Lung (tissue), 12 donors: Measurements from ENCODE around the gene KRT24. TPM values are rescaled to one million over a fixed set of nuclear protein-coding genes. Genes with fewer than 3 reads are reported as not detected.

Experiments used
- ATAC-seq: fragments of 200-7000 bp; cut with Tn5 transposase; one replicate; pipeline ENCODE4 v1.9.1; 2020; ENCODE audit warnings: moderate number of reproducible peaks; ENCODE audit not compliant: insufficient read depth, low FRiP score
- DNase-seq, 3 donors: peaks; one replicate each; pipeline ENCODE4 v3.0.0-alpha.2; 2013 to 2017
- H3K27ac ChIP-seq, 2 donors: one replicate each; pipeline ENCODE4 v1.5.1; 2013; ENCODE audit warnings: mild to moderate bottlenecking in 2 of 2, moderate library complexity in 2 of 2, control low read depth in 1 of 2, inconsistent platforms in 1 of 2, low read depth in 1 of 2, low read length in 1 of 2
- H3K27me3 ChIP-seq, 3 donors: one replicate each; pipeline ENCODE4 v1.5.1; 2013; ENCODE audit warnings: low read length in 2 of 3; ENCODE audit not compliant: control insufficient read depth in 3 of 3, insufficient read depth in 3 of 3
- H3K36me3 ChIP-seq, 4 donors: one replicate each; pipeline ENCODE4 v1.5.1; 2013; ENCODE audit warnings: low read length in 4 of 4, mild to moderate bottlenecking in 1 of 4, moderate library complexity in 1 of 4; ENCODE audit not compliant: control insufficient read depth in 4 of 4, insufficient read depth in 4 of 4
- H3K4me1 ChIP-seq, 5 donors: one replicate each; pipeline ENCODE4 v1.5.1; 2013; ENCODE audit warnings: low read length in 5 of 5, mild to moderate bottlenecking in 2 of 5, moderate library complexity in 1 of 5; ENCODE audit not compliant: control insufficient read depth in 5 of 5, insufficient read depth in 5 of 5
- H3K4me3 ChIP-seq: one replicate; pipeline ENCODE4 v1.5.1; 2013; ENCODE audit warnings: mild to moderate bottlenecking, control low read depth, moderate library complexity
- H3K9ac ChIP-seq, 2 donors: one replicate each; pipeline ENCODE4 v1.5.1; 2013; ENCODE audit warnings: low read length in 2 of 2, control low read depth in 1 of 2; ENCODE audit not compliant: insufficient read depth in 1 of 2
- H3K9me3 ChIP-seq, 4 donors: one replicate each; pipeline ENCODE4 v1.5.1; 2013; ENCODE audit warnings: low read length in 3 of 4, mild to moderate bottlenecking in 1 of 4, moderate library complexity in 1 of 4; ENCODE audit not compliant: control insufficient read depth in 4 of 4, insufficient read depth in 3 of 4
- WGBS, 2 donors: extraction: QIAGEN DNeasy Blood & Tissue Kit; methylation state at CpG; one replicate each; pipeline ENCODE4 v1.1.7; 2013; 5-methylcytosine and 5-hydroxymethylcytosine counted together
- polyA plus RNA-seq, 2 donors: library from polyadenylated mRNA; stranded (reverse); fragments of 200-250 nt; gene quantifications; one replicate each; pipeline ENCODE4 v1.2.1, GENCODE V29; 2013
- total RNA-seq, 2 donors: library from RNA; depleted of rRNA in 1 of 2; stranded (reverse); fragments of >200 nt in 1 of 2; gene quantifications; one replicate each; pipeline ENCODE4 v1.2.1, GENCODE V29; 2014 to 2021
- TF ChIP-seq, protein P1 (sequence below): IDR thresholded peaks from 2 replicates; pipeline ENCODE4 v1.5.1; 2012; ENCODE audit warnings: mild to moderate bottlenecking; ENCODE audit errors: control extremely low read depth, extremely low read depth
- donor health status: control.
- donor health status: control.
- donor health status: Bipolar disorder and iron deficiency.
- donor health status: healthy.
- donor health status: DM: yes; HTN: yes; CAD: no.

The KRT24 gene
- total and polyA plus RNA-seq, 4 donors = 0.05 to 0.08 TPM; not detected in 2

DNA sequence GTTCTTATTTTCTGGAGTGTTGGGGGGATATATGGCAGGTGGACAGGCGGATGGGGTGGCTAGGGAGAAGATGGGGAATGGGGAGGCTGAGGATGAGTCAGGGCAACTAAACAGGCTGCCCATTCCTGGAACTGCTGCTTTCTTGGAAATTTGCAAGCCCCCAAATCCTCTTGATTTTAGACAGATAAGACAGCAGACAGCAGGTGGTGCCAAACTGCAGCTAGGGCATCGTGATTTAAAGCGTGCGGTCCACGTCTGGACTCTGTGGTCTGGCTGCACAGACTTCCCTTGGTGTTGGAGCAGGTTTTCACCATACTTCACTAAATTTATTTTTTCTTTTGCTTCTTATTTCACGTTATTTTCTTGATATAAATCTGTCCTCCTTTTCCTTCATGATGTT, 10.9 kb upstream of the KRT24 start:
- H3K27ac ChIP-seq = no peak overlapping the region
- WGBS, 2 donors = 73 to 78% methylated on average over 6 of the region's 6 CpGs
- H3K4me1 ChIP-seq = no peaks in the 10 kb centered on the region
- ATAC-seq (no peak), DNase-seq (no peak)
- TF ChIP-seq, protein P1, sequence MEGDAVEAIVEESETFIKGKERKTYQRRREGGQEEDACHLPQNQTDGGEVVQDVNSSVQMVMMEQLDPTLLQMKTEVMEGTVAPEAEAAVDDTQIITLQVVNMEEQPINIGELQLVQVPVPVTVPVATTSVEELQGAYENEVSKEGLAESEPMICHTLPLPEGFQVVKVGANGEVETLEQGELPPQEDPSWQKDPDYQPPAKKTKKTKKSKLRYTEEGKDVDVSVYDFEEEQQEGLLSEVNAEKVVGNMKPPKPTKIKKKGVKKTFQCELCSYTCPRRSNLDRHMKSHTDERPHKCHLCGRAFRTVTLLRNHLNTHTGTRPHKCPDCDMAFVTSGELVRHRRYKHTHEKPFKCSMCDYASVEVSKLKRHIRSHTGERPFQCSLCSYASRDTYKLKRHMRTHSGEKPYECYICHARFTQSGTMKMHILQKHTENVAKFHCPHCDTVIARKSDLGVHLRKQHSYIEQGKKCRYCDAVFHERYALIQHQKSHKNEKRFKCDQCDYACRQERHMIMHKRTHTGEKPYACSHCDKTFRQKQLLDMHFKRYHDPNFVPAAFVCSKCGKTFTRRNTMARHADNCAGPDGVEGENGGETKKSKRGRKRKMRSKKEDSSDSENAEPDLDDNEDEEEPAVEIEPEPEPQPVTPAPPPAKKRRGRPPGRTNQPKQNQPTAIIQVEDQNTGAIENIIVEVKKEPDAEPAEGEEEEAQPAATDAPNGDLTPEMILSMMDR = no peak
- H3K36me3 ChIP-seq = no peaks in the 10 kb centered on the region
- H3K9ac ChIP-seq = no peak overlapping the region
- H3K4me3 ChIP-seq = no peak overlapping the region
- H3K9me3 ChIP-seq = no peaks in the 10 kb centered on the region
- no peaks in the 10 kb centered on the region for H3K27me3 ChIP-seq

DNA sequence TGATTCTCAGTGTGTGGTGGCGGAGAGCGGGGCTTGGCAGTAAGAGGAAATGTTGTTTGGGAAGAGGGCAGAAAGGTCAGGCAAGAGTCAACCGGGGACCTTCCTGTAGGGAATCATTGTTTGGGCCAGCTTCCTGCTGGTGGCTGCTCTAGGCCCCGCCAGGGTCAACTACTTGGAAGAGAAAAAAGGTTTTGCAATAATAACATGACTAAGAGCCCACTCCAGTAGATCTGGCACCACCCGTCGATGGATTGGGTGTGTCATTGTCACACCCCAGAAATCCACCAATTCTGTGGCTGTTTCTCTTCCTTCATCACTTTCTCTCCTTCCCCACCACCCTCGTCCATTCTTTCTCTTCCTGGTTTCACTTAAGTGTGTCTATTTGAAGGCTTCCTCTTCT, 4.2 kb upstream of the KRT24 start:
- Histone ChIP-seq H3K36me3 (no peaks in the 10 kb centered on the region), H3K4me3 (no peak overlapping the region), H3K9ac (no peak overlapping the region), H3K27ac (peak overlapping the region in 1 of 2 donors; percentile 73), H3K27me3 (peaks cover 0 to 2% (median under 1%) of the 10 kb centered on the region in 3 donors), H3K4me1 (peaks cover 0 to 4% (median 0%) of the 10 kb centered on the region in 5 donors), H3K9me3 (no peaks in the 10 kb centered on the region)
- ATAC-seq = peak; percentile 83
- WGBS, 2 donors = 26 to 43% methylated on average over 7 of the region's 7 CpGs
- peak in 2 of 3 donors; percentile 29 to 36 for DNase-seq
- TF ChIP-seq, protein P1 = no peak

DNA sequence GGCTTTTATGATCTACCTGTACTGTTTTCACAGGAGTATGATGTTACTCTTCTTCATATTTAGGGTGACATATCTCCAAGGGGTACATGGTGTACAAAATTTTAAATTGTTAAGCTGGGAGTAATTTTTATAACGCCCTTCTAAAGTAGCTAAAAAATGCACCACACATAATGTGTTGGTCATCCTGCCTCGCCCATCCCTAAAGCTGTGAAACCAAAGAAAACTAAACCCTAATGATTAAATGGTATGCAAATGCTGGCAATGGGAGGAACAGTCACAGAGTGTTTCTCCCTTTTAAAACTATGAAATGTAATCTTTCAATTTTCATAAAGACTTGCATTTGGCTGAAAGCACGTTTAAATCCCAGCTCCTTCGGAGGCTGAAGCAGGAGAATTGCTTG, 2.0 kb upstream of the KRT24 start:
- DNase-seq = no peak
- H3K9ac ChIP-seq = no peak overlapping the region
- 53 to 71% methylated on average over 4 of the region's 4 CpGs for WGBS, 2 donors
- H3K27ac ChIP-seq = no peak overlapping the region
- H3K27me3 ChIP-seq = peaks cover 0 to 3% (median 2%) of the 10 kb centered on the region in 3 donors
- H3K9me3 ChIP-seq = no peaks in the 10 kb centered on the region
- no peak for ATAC-seq
- TF ChIP-seq, protein P1 = no peak
- H3K36me3 ChIP-seq = no peaks in the 10 kb centered on the region
- no peak overlapping the region for H3K4me3 ChIP-seq
- H3K4me1 ChIP-seq = peaks cover 0 to 4% (median 0%) of the 10 kb centered on the region in 5 donors

- Histone ChIP-seq H3K27me3 (peaks cover 0 to 3% (median 2%) of the 10 kb centered on the region in 3 donors), H3K4me1 (peaks cover 0 to 12% (median 5%) of the 10 kb centered on the region in 5 donors), H3K36me3 (no peaks in the 10 kb centered on the region), H3K27ac (no peak overlapping the region), H3K9ac (no peak overlapping the region), H3K4me3 (no peak overlapping the region), H3K9me3 (no peaks in the 10 kb centered on the region)
- ATAC-seq = no peak
- TF ChIP-seq, protein P1 = no peak
- 77 to 88% methylated on average over 3 of the region's 3 CpGs for WGBS, 2 donors
- DNase-seq = peak in 1 of 3 donors; percentile 24
These were observed 1.3 kb downstream of the KRT24 start for GRCh38 chr17:40702271-40702670.
